Stomach (tissue), 9 donors: ENCODE measurements around the gene RAB4B. TPM values are rescaled to one million over a fixed set of nuclear protein-coding genes. Genes with fewer than 3 reads are reported as not detected.
A peak's percentile ranks its signal among the peaks of the same experiment; 100 is the strongest.
"Not testable (repeated sequence)": the region's sequence is repeated elsewhere in the genome, so short reads cannot be mapped to it uniquely, and the experiment has no call there.

ENCODE experiments used
- DNase-seq, 2 donors: peaks; one replicate each; pipeline versions ENCODE4 v3.0.0 to v3.0.0-alpha.2; 2013 to 2019
- H3K27ac ChIP-seq, 5 donors: fragments of 200-600 bp in 4 of 5; sonication (generic) in 4 of 5; one replicate each; pipeline ENCODE4 v1.5.1; 2013 to 2019; ENCODE audit warnings: mild to moderate bottlenecking in 1 of 5, moderate library complexity in 1 of 5
- H3K27me3 ChIP-seq, 3 donors: fragments of 200-600 bp; sonication (generic); one replicate each; pipeline ENCODE4 v1.5.1; 2017 to 2019; ENCODE audit warnings: mixed run types in 1 of 3
- H3K36me3 ChIP-seq, 4 donors: fragments of 200-600 bp; sonication (generic); 1 replicate in 3 of 4; 2 replicates in 1 of 4; pipeline ENCODE4 v1.5.1; 2016 to 2019
- H3K4me1 ChIP-seq, 4 donors: fragments of 200-600 bp; sonication (generic); one replicate each; pipeline ENCODE4 v1.5.1; 2016 to 2019
- H3K4me3 ChIP-seq, 4 donors: fragments of 200-600 bp; sonication (generic) in 3 of 4; one replicate each; pipeline ENCODE4 v1.5.1; 2016 to 2019; ENCODE audit warnings: mild to moderate bottlenecking in 1 of 4
- H3K9me3 ChIP-seq, 4 donors: fragments of 200-600 bp; sonication (generic); one replicate each; pipeline ENCODE4 v1.5.1; 2016 to 2019
- CTCF ChIP-seq, 7 experiments: fragments of 450-650 bp in 4 of 7; fragments of 200-600 bp in 3 of 7; sonication (generic) in 3 of 7; IDR thresholded peaks; one replicate each; pipeline ENCODE4 v1.5.1; 2016 to 2019; ENCODE audit warnings: antibody characterized with exemption in 7 of 7, control low read depth in 2 of 7, mild to moderate bottlenecking in 1 of 7
- EP300 ChIP-seq: sonication (generic); formaldehyde crosslinking; IDR thresholded peaks from one replicate; pipeline ENCODE4 v1.6.1; 2017; ENCODE audit warnings: antibody characterized with exemption
- POLR2A ChIP-seq, 4 donors: fragments of 450-650 bp; IDR thresholded peaks; one replicate each; pipeline ENCODE4 v1.6.1; 2016; ENCODE audit warnings: antibody characterized with exemption in 4 of 4, control low read depth in 2 of 4, mild to moderate bottlenecking in 1 of 4, moderate library complexity in 1 of 4
- POLR2AphosphoS5 ChIP-seq, 3 donors: sonication (generic); formaldehyde crosslinking; IDR thresholded peaks; one replicate each; pipeline ENCODE4 v1.6.1; 2016; ENCODE audit warnings: antibody characterized with exemption in 3 of 3
- WGBS, 5 donors: extraction: QIAGEN DNeasy Blood & Tissue Kit in 3 of 5; methylation state at CpG; one replicate each; pipeline versions ENCODE4 v1.1.5 to v1.1.7; 2013 to 2018; 5-methylcytosine and 5-hydroxymethylcytosine counted together
- intact Hi-C: fragments of 100-400 bp; cut with DNase I; formaldehyde crosslinking; loops from one replicate; pipeline ENCODE4 v1.15.1; 2023; ENCODE audit warnings: low total_unique reads
- polyA plus RNA-seq, 3 donors: library from polyadenylated mRNA; stranded (reverse); fragments of 200-250 nt; gene quantifications; one replicate each; pipeline ENCODE4 v1.2.3, GENCODE V29; 2013
- total RNA-seq, 5 donors: library from RNA; depleted of rRNA; stranded (reverse); fragments of >200 nt; gene quantifications; one replicate each; pipeline versions ENCODE4 v1.1.0 to v1.2.3, GENCODE V29; 2014 to 2016
- donor health status: healthy with polysubstance abuse.
- donor health status: Bipolar disorder and iron deficiency.
- donor health status: healthy.

The RAB4B gene
- total and polyA plus RNA-seq, 8 donors: 10.3 to 53.7 (median 39.2) TPM; not detected in 1

- no peak overlapping the region for H3K27ac ChIP-seq
- 78 to 83% (median 78%) methylated on average over 6 of the region's 6 CpGs for WGBS, 5 donors
- DNase-seq: no peak
- intact Hi-C loops: no loop called here
- no peaks in the 10 kb centered on the region for H3K27me3 ChIP-seq
- H3K36me3 ChIP-seq: no peaks in the 10 kb centered on the region
- no peaks in the 10 kb centered on the region for H3K9me3 ChIP-seq
- H3K4me1 ChIP-seq: peaks cover 0 to 4% (median 0%) of the 10 kb centered on the region in 4 donors
- TF ChIP-seq POLR2AphosphoS5 (IDR thresholded peaks at IDR 0.05) (no peak), EP300 (no peak), CTCF (IDR thresholded peaks at IDR 0.05) (no peak), POLR2A (IDR thresholded peaks at IDR 0.05) (no peak)
- no peak overlapping the region for H3K4me3 ChIP-seq
These were observed 58.8 kb downstream of the RAB4B start for GRCh38 chr19:40836754-40837429.

- H3K27me3 ChIP-seq, DNase-seq, intact Hi-C loops, H3K4me3 ChIP-seq, H3K27ac ChIP-seq, H3K4me1 ChIP-seq, H3K9me3 ChIP-seq, H3K36me3 ChIP-seq: not testable (repeated sequence)
- WGBS, 5 donors: 64 to 87% (median 81%) methylated on average over 1 of the region's 1 CpG
These were observed 60.4 kb downstream of the RAB4B start for GRCh38 chr19:40838477-40838876.

DNA sequence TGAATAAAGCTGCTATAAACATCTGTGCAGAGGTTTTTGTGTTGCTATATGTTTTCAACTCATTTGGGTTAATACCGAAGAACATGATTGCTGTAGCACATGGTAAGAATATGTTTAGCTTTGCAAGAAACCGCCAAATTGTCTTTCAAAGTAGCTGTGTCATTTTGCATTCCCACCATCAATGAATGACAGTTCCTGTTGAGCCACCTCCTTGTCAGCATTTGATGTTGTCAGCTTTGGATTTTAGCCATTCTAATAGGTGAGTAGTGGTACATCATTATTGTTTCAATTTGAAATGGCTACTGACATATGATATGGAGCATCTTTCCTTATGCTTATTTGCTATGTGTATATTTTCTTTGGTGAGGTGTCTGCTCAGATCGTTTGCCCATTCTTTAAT is 64.0 kb downstream of the RAB4B start:
- H3K36me3 ChIP-seq, H3K9me3 ChIP-seq, H3K4me3 ChIP-seq, DNase-seq, intact Hi-C loops, H3K27ac ChIP-seq: not testable (repeated sequence)
- H3K27me3 ChIP-seq: peaks cover 0 to 24% (median 0%) of the 10 kb centered on the region in 3 donors
- H3K4me1 ChIP-seq: peaks cover 0 to 13% (median 0%) of the 10 kb centered on the region in 4 donors
- 85 to 96% (median 93%) methylated on average over 2 to 3 of the region's 3 CpGs for WGBS, 5 donors

GRCh38 chr19:40842997-40843652 is 65.1 kb downstream of the RAB4B start:
- Histone ChIP-seq H3K27me3 (peaks cover 0 to 34% (median 2%) of the 10 kb centered on the region in 3 donors), H3K4me3 (peak overlapping the region in 3 of 4 donors; percentile 7 to 27 (median 24)), H3K4me1 (peaks cover 0 to 13% (median 0%) of the 10 kb centered on the region in 4 donors)
- H3K36me3 ChIP-seq, DNase-seq, H3K9me3 ChIP-seq, H3K27ac ChIP-seq, intact Hi-C loops: not testable (repeated sequence)
- 32 to 43% (median 35%) methylated on average over 8 to 9 of the region's 12 CpGs for WGBS, 5 donors

- H3K4me3 ChIP-seq: peak overlapping the region in 3 of 4 donors; percentile 7 to 27 (median 24)
- DNase-seq: not testable (repeated sequence)
These were observed 65.6 kb downstream of the RAB4B start for GRCh38 chr19:40843653-40844052.

More at GRCh38 chr19:40843653-40844052, 65.6 kb downstream of the RAB4B start:
- peaks cover 0 to 39% (median 7%) of the 10 kb centered on the region in 3 donors for H3K27me3 ChIP-seq
- intact Hi-C loops, H3K27ac ChIP-seq, H3K9me3 ChIP-seq, H3K36me3 ChIP-seq: not testable (repeated sequence)
- WGBS, 5 donors: 0 to 5% (median 1%) methylated on average over 8 to 15 of the region's 19 CpGs
- peaks cover 0 to 19% (median 4%) of the 10 kb centered on the region in 4 donors for H3K4me1 ChIP-seq

Other genes with a start within 250 kb of the RAB4B start
- 100 to 1,000 TPM in 1 of 5 donors, 10 to 100 TPM in 4; 15.8 to 102 (median 70.6) TPM for gene SHKBP1, start 201.4 kb upstream of the RAB4B start, total RNA-seq
- gene SHKBP1, start 201.4 kb upstream of the RAB4B start, polyA plus RNA-seq: 10 to 100 TPM; 76.1 to 95.7 (median 79.9) TPM
- 1,000 to 10,000 TPM in 1 of 5 donors, 100 to 1,000 TPM in 3, 10 to 100 TPM in 1; 79.0 to 1,027 (median 190) TPM for gene LTBP4, start 176.9 kb upstream of the RAB4B start, total RNA-seq
- gene LTBP4, start 176.9 kb upstream of the RAB4B start, polyA plus RNA-seq: 100 to 1,000 TPM in 1 of 3 donors, 10 to 100 TPM in 2; 66.1 to 102 (median 98.6) TPM
- 100 to 1,000 TPM in 2 of 5 donors, 10 to 100 TPM in 3; 14.7 to 254 (median 31.6) TPM for gene NUMBL, start 87.6 kb upstream of the RAB4B start, total RNA-seq
- gene NUMBL, start 87.6 kb upstream of the RAB4B start, polyA plus RNA-seq: 10 to 100 TPM; 10.1 to 12.9 (median 11.6) TPM
- gene COQ8B, start 61.4 kb upstream of the RAB4B start, total RNA-seq: 10 to 100 TPM; 40.9 to 91.5 (median 52.3) TPM
- 10 to 100 TPM; 26.9 to 35.2 (median 29.2) TPM for gene COQ8B, start 61.4 kb upstream of the RAB4B start, polyA plus RNA-seq
- gene ITPKC, start 61.1 kb upstream of the RAB4B start, total RNA-seq: 10 to 100 TPM; 17.8 to 84.0 (median 31.4) TPM
- gene ITPKC, start 61.1 kb upstream of the RAB4B start, polyA plus RNA-seq: 10 to 100 TPM; 19.7 to 32.2 (median 20.5) TPM
- gene ACTMAP, start 27.8 kb upstream of the RAB4B start, total RNA-seq: 10 to 100 TPM in 2 of 5 donors, 1 to 10 TPM in 2, under 1 TPM in 1; 0.73 to 24.6 (median 8.2) TPM
- gene ACTMAP, start 27.8 kb upstream of the RAB4B start, polyA plus RNA-seq: 1 to 10 TPM; 5.5 to 9.7 (median 8.2) TPM
- gene SNRPA, start 27.0 kb upstream of the RAB4B start, total RNA-seq: 100 to 1,000 TPM in 2 of 5 donors, 10 to 100 TPM in 2, 1 to 10 TPM in 1; 4.9 to 258 (median 46.0) TPM
- 10 to 100 TPM; 33.1 to 74.6 (median 71.6) TPM for gene SNRPA, start 27.0 kb upstream of the RAB4B start, polyA plus RNA-seq
- 1 to 10 TPM in 2 of 5 donors, not detected in 3; 2.9 to 8.1 TPM for gene MIA, start 2.7 kb upstream of the RAB4B start, total RNA-seq
- 10 to 100 TPM in 1 of 3 donors, 1 to 10 TPM in 1, not detected in 1; 2.8 to 10.1 TPM for gene MIA, start 2.7 kb upstream of the RAB4B start, polyA plus RNA-seq
- 100 to 1,000 TPM in 1 of 5 donors, 10 to 100 TPM in 4; 30.0 to 115 (median 71.2) TPM for gene EGLN2, start 20.9 kb downstream of the RAB4B start, total RNA-seq
- gene EGLN2, start 20.9 kb downstream of the RAB4B start, polyA plus RNA-seq: 10 to 100 TPM; 69.8 to 73.9 (median 71.7) TPM
- gene CYP2A6, start 72.2 kb downstream of the RAB4B start, total RNA-seq: not detected
- not detected for gene CYP2A6, start 72.2 kb downstream of the RAB4B start, polyA plus RNA-seq
- not detected for gene CYP2A7, start 104.0 kb downstream of the RAB4B start, total RNA-seq
- gene CYP2A7, start 104.0 kb downstream of the RAB4B start, polyA plus RNA-seq: not detected
- gene CYP2B6, start 213.0 kb downstream of the RAB4B start, total RNA-seq: under 1 TPM in 1 of 5 donors, not detected in 4; 0.87 TPM
- gene CYP2B6, start 213.0 kb downstream of the RAB4B start, polyA plus RNA-seq: not detected